Stomach (tissue), 9 donors: ENCODE results near the gene TRAF7. TPM values are rescaled to one million over a fixed set of nuclear protein-coding genes. Genes with fewer than 3 reads are reported as not detected.

Experiments
- DNase-seq, 2 donors: peaks; one replicate each; pipeline versions ENCODE4 v3.0.0 to v3.0.0-alpha.2; 2013 to 2019
- H3K27ac ChIP-seq, 5 donors: fragments of 200-600 bp in 4 of 5; sonication (generic) in 4 of 5; one replicate each; pipeline ENCODE4 v1.5.1; 2013 to 2019; ENCODE audit warnings: mild to moderate bottlenecking in 1 of 5, moderate library complexity in 1 of 5
- H3K27me3 ChIP-seq, 3 donors: fragments of 200-600 bp; sonication (generic); one replicate each; pipeline ENCODE4 v1.5.1; 2017 to 2019; ENCODE audit warnings: mixed run types in 1 of 3
- H3K36me3 ChIP-seq, 4 donors: fragments of 200-600 bp; sonication (generic); 1 replicate in 3 of 4; 2 replicates in 1 of 4; pipeline ENCODE4 v1.5.1; 2016 to 2019
- H3K4me1 ChIP-seq, 4 donors: fragments of 200-600 bp; sonication (generic); one replicate each; pipeline ENCODE4 v1.5.1; 2016 to 2019
- H3K4me3 ChIP-seq, 4 donors: fragments of 200-600 bp; sonication (generic) in 3 of 4; one replicate each; pipeline ENCODE4 v1.5.1; 2016 to 2019; ENCODE audit warnings: mild to moderate bottlenecking in 1 of 4
- H3K9me3 ChIP-seq, 4 donors: fragments of 200-600 bp; sonication (generic); one replicate each; pipeline ENCODE4 v1.5.1; 2016 to 2019
- CTCF ChIP-seq, 7 experiments: fragments of 450-650 bp in 4 of 7; fragments of 200-600 bp in 3 of 7; sonication (generic) in 3 of 7; IDR thresholded peaks; one replicate each; pipeline ENCODE4 v1.5.1; 2016 to 2019; ENCODE audit warnings: antibody characterized with exemption in 7 of 7, control low read depth in 2 of 7, mild to moderate bottlenecking in 1 of 7
- EP300 ChIP-seq: sonication (generic); formaldehyde crosslinking; IDR thresholded peaks from one replicate; pipeline ENCODE4 v1.6.1; 2017; ENCODE audit warnings: antibody characterized with exemption
- POLR2A ChIP-seq, 4 donors: fragments of 450-650 bp; IDR thresholded peaks; one replicate each; pipeline ENCODE4 v1.6.1; 2016; ENCODE audit warnings: antibody characterized with exemption in 4 of 4, control low read depth in 2 of 4, mild to moderate bottlenecking in 1 of 4, moderate library complexity in 1 of 4
- POLR2AphosphoS5 ChIP-seq, 3 donors: sonication (generic); formaldehyde crosslinking; IDR thresholded peaks; one replicate each; pipeline ENCODE4 v1.6.1; 2016; ENCODE audit warnings: antibody characterized with exemption in 3 of 3
- WGBS, 5 donors: extraction: QIAGEN DNeasy Blood & Tissue Kit in 3 of 5; methylation state at CpG; one replicate each; pipeline versions ENCODE4 v1.1.5 to v1.1.7; 2013 to 2018; 5-methylcytosine and 5-hydroxymethylcytosine counted together
- intact Hi-C: fragments of 100-400 bp; cut with DNase I; formaldehyde crosslinking; loops from one replicate; pipeline ENCODE4 v1.15.1; 2023; ENCODE audit warnings: low total_unique reads
- polyA plus RNA-seq, 3 donors: library from polyadenylated mRNA; stranded (reverse); fragments of 200-250 nt; gene quantifications; one replicate each; pipeline ENCODE4 v1.2.3, GENCODE V29; 2013
- total RNA-seq, 5 donors: library from RNA; depleted of rRNA; stranded (reverse); fragments of >200 nt; gene quantifications; one replicate each; pipeline versions ENCODE4 v1.1.0 to v1.2.3, GENCODE V29; 2014 to 2016
- donor health status: healthy with polysubstance abuse.
- donor health status: Bipolar disorder and iron deficiency.
- donor health status: healthy.

Gene TRAF7
- total and polyA plus RNA-seq, 8 donors = 20.9 to 204 (median 38.5) TPM

GRCh38 chr16:2161911-2162310 lies 6.3 kb downstream of the TRAF7 start:
- H3K4me3 ChIP-seq = no peak overlapping the region
- H3K36me3 ChIP-seq = peaks cover 11 to 22% (median 16%) of the 10 kb centered on the region in 4 donors
- no peak for TF ChIP-seq POLR2AphosphoS5 (IDR thresholded peaks at IDR 0.05)
- no peak for TF ChIP-seq CTCF (IDR thresholded peaks at IDR 0.05)
- no peak for TF ChIP-seq POLR2A (IDR thresholded peaks at IDR 0.05)
- no peak for TF ChIP-seq EP300
- 84 to 95% (median 92%) methylated on average over 10 of the region's 10 CpGs; no CpG with 5 or more reads in 1 of the 5 donors for WGBS, 5 donors
- intact Hi-C loops = no loop called here
- no peak for DNase-seq
- peak overlapping the region in 4 of 5 donors; percentile 88 to 97 (median 92) for H3K27ac ChIP-seq
- no peaks in the 10 kb centered on the region for H3K27me3 ChIP-seq
- peaks cover 56 to 73% (median 71%) of the 10 kb centered on the region in 4 donors for H3K4me1 ChIP-seq
- H3K9me3 ChIP-seq = no peaks in the 10 kb centered on the region

- H3K27me3 ChIP-seq = no peaks in the 10 kb centered on the region
- WGBS, 5 donors = 53 to 79% (median 58%) methylated on average over 4 to 13 of the region's 13 CpGs
These were observed 7.1 kb downstream of the TRAF7 start for GRCh38 chr16:2162676-2163118.

GRCh38 chr16:2163211-2163881 lies 7.8 kb downstream of the TRAF7 start:
- peak overlapping the region; percentile 54 to 96 (median 77) for H3K27ac ChIP-seq
- DNase-seq = peak; percentile 77 to 90
- H3K9me3 ChIP-seq = no peaks in the 10 kb centered on the region
- TF ChIP-seq POLR2AphosphoS5 (IDR thresholded peaks at IDR 0.05) = peak in 2 of 3 donors; percentile 46 to 55
- TF ChIP-seq POLR2A (IDR thresholded peaks at IDR 0.05) = no peak
- H3K4me3 ChIP-seq = peak overlapping the region in 1 of 4 donors; percentile 13
- H3K4me1 ChIP-seq = peaks cover 42 to 58% (median 57%) of the 10 kb centered on the region in 4 donors
- no peaks in the 10 kb centered on the region for H3K27me3 ChIP-seq
- 41 to 78% (median 53%) methylated on average over 14 to 26 of the region's 26 CpGs for WGBS, 5 donors
- intact Hi-C loops = no loop called here
- H3K36me3 ChIP-seq = peaks cover 24 to 37% (median 31%) of the 10 kb centered on the region in 4 donors

More at GRCh38 chr16:2162676-2163118, 7.1 kb downstream of the TRAF7 start:
- no peak for TF ChIP-seq POLR2AphosphoS5 (IDR thresholded peaks at IDR 0.05)
- TF ChIP-seq POLR2A (IDR thresholded peaks at IDR 0.05) = no peak
- no peak for TF ChIP-seq CTCF (IDR thresholded peaks at IDR 0.05)
- TF ChIP-seq EP300 = no peak
- H3K4me3 ChIP-seq = peak overlapping the region in 1 of 4 donors; percentile 13
- H3K4me1 ChIP-seq = peaks cover 48 to 65% (median 63%) of the 10 kb centered on the region in 4 donors
- peaks cover 19 to 30% (median 24%) of the 10 kb centered on the region in 4 donors for H3K36me3 ChIP-seq
- intact Hi-C loops = no loop called here
- H3K9me3 ChIP-seq = no peaks in the 10 kb centered on the region
- peak overlapping the region; percentile 54 to 96 (median 77) for H3K27ac ChIP-seq
- DNase-seq = peak in 1 of 2 donors; percentile 50

- TF ChIP-seq POLR2A (IDR thresholded peaks at IDR 0.05) = no peak
- no peak for TF ChIP-seq CTCF (IDR thresholded peaks at IDR 0.05)
- TF ChIP-seq POLR2AphosphoS5 (IDR thresholded peaks at IDR 0.05) = no peak
- TF ChIP-seq EP300 = no peak
- Histone ChIP-seq H3K9me3 (no peaks in the 10 kb centered on the region), H3K27me3 (no peaks in the 10 kb centered on the region), H3K4me3 (no peak overlapping the region), H3K27ac (no peak overlapping the region), H3K4me1 (peaks cover 16 to 33% (median 32%) of the 10 kb centered on the region in 4 donors), H3K36me3 (peaks cover 31 to 62% (median 56%) of the 10 kb centered on the region in 4 donors)
- DNase-seq = no peak
- intact Hi-C loops = no loop called here
- 91 to 97% (median 95%) methylated on average over 11 to 12 of the region's 12 CpGs for WGBS, 5 donors
These were observed 10.3 kb downstream of the TRAF7 start for GRCh38 chr16:2165861-2166260.
